SK-N-MC (cell line): Measurements from ENCODE around the gene STX12.
"Not testable (repeated sequence)": the region's sequence is repeated elsewhere in the genome, so short reads cannot be mapped to it uniquely, and the experiment has no call there.

ENCODE experiments used
- DNase-seq: peaks from one replicate; pipeline ENCODE4 v3.0.0-alpha.2; 2011; ENCODE audit warnings: low read depth, low spot score
- H3K27ac ChIP-seq: fragments of 200-600 bp; sonication (generic); 2 replicates; pipeline ENCODE4 v1.5.1; 2016; ENCODE audit warnings: mixed run types
- H3K36me3 ChIP-seq: fragments of 200-600 bp; sonication (generic); 2 replicates; pipeline ENCODE4 v1.6.1; 2017; ENCODE audit warnings: antibody characterized with exemption, low read length, mixed read lengths; ENCODE audit not compliant: insufficient read depth
- H3K4me3 ChIP-seq: fragments of 200-600 bp; sonication (generic); 2 replicates; pipeline ENCODE4 v1.5.1; 2016
- H3K9ac ChIP-seq: fragments of 200-600 bp; sonication (generic); 2 replicates; pipeline ENCODE4 v1.8.0; 2017; ENCODE audit warnings: mixed run types, mixed read lengths; ENCODE audit not compliant: insufficient read length
- H3K9me3 ChIP-seq: fragments of 200-600 bp; sonication (generic); 2 replicates; pipeline ENCODE4 v1.6.1; 2017; ENCODE audit warnings: low read depth, mild to moderate bottlenecking, antibody characterized with exemption, low read length, moderate library complexity, mixed read lengths
- EZH2 ChIP-seq: fragments of 200-600 bp; sonication (generic); IDR thresholded peaks from one replicate; pipeline ENCODE4 v1.6.1; 2017; ENCODE audit warnings: antibody characterized with exemption
- FOXP2 ChIP-seq: optimal IDR thresholded peaks from 2 replicates; pipeline ENCODE3; 2011; ENCODE audit warnings: mild to moderate bottlenecking, moderate library complexity; ENCODE audit not compliant: insufficient read depth; ENCODE audit errors: extremely low read length, control extremely low read depth
- POLR2AphosphoS5 ChIP-seq: IDR thresholded peaks from 2 replicates; pipeline ENCODE4 v1.6.1; 2012; ENCODE audit warnings: mild to moderate bottlenecking, low read depth, low read length, borderline replicate concordance

STX12 gene

GRCh38 chr1:27856561-27857343 lies 83.7 kb downstream of the STX12 start:
- TF ChIP-seq POLR2AphosphoS5 (no peak), FOXP2 (no peak), EZH2 (no peak)
- Histone ChIP-seq H3K36me3 (peaks cover 1% of the 10 kb centered on the region; the same call in 1 of the 2 replicates), H3K9me3 (no peaks in the 10 kb centered on the region), H3K27ac (no peak overlapping the region), H3K4me3 (no peak overlapping the region), H3K9ac (no peak overlapping the region)
- DNase-seq: no peak

- H3K36me3 ChIP-seq, H3K9me3 ChIP-seq, DNase-seq, H3K9ac ChIP-seq, H3K4me3 ChIP-seq, H3K27ac ChIP-seq: not testable (repeated sequence)
These were observed 84.5 kb downstream of the STX12 start for GRCh38 chr1:27857552-27857951.

- H3K27ac ChIP-seq: no peak overlapping the region
- no peak overlapping the region for H3K9ac ChIP-seq
- peak; percentile 51 for DNase-seq
- TF ChIP-seq EZH2: no peak
- TF ChIP-seq POLR2AphosphoS5: no peak
- TF ChIP-seq FOXP2: peak; percentile 20
- H3K9me3 ChIP-seq: no peaks in the 10 kb centered on the region
- H3K36me3 ChIP-seq: no peaks in the 10 kb centered on the region
- H3K4me3 ChIP-seq: peak overlapping the region; percentile 63
These were observed 85.3 kb downstream of the STX12 start for GRCh38 chr1:27858072-27858948.

GRCh38 chr1:27858949-27859576 lies 86.0 kb downstream of the STX12 start:
- Histone ChIP-seq H3K27ac (no peak overlapping the region), H3K9me3 (no peaks in the 10 kb centered on the region), H3K4me3 (no peak overlapping the region), H3K36me3 (no peaks in the 10 kb centered on the region), H3K9ac (no peak overlapping the region)
- no peak for DNase-seq
- no peak for TF ChIP-seq POLR2AphosphoS5
- no peak for TF ChIP-seq FOXP2
- TF ChIP-seq EZH2: no peak

- Histone ChIP-seq H3K9me3 (no peaks in the 10 kb centered on the region), H3K9ac (no peak overlapping the region), H3K4me3 (no peak overlapping the region), H3K36me3 (no peaks in the 10 kb centered on the region), H3K27ac (no peak overlapping the region)
- no peak for DNase-seq
- TF ChIP-seq EZH2 (no peak), POLR2AphosphoS5 (no peak), FOXP2 (no peak)
These were observed 88.4 kb downstream of the STX12 start for GRCh38 chr1:27861436-27861835.

- H3K9ac ChIP-seq: no peak overlapping the region
These were observed 89.0 kb downstream of the STX12 start for GRCh38 chr1:27862004-27862403.

GRCh38 chr1:27862671-27863537 lies 89.9 kb downstream of the STX12 start:
- TF ChIP-seq FOXP2: no peak
- no peak for TF ChIP-seq POLR2AphosphoS5
- no peak for TF ChIP-seq EZH2
- Histone ChIP-seq H3K27ac (no peak overlapping the region), H3K4me3 (no peak overlapping the region)

More at GRCh38 chr1:27862004-27862403, 89.0 kb downstream of the STX12 start:
- Histone ChIP-seq H3K36me3 (no peaks in the 10 kb centered on the region), H3K9me3 (no peaks in the 10 kb centered on the region), H3K4me3 (no peak overlapping the region), H3K27ac (no peak overlapping the region)
- no peak for DNase-seq
- TF ChIP-seq EZH2: no peak
- TF ChIP-seq POLR2AphosphoS5: no peak
- TF ChIP-seq FOXP2: no peak

GRCh38 chr1:27863538-27863915 lies 90.5 kb downstream of the STX12 start:
- Histone ChIP-seq H3K9ac (no peak overlapping the region), H3K36me3 (no peaks in the 10 kb centered on the region), H3K27ac (no peak overlapping the region), H3K9me3 (no peaks in the 10 kb centered on the region), H3K4me3 (no peak overlapping the region)
- no peak for DNase-seq
- TF ChIP-seq FOXP2 (no peak), EZH2 (no peak), POLR2AphosphoS5 (no peak)

More at GRCh38 chr1:27862671-27863537, 89.9 kb downstream of the STX12 start:
- no peak for DNase-seq
- H3K9me3 ChIP-seq: no peaks in the 10 kb centered on the region
- no peaks in the 10 kb centered on the region for H3K36me3 ChIP-seq
- no peak overlapping the region for H3K9ac ChIP-seq
